Activated CD8-positive, alpha-beta memory T cell treated with anti-CD3 and anti-CD28 coated beads, Interleukin-2, amount 10 ng/mL, durations not matched to agents 7 days and 5 days (primary cell): Measurements from ENCODE around the gene BEGAIN. TPM values are rescaled to one million over a fixed set of nuclear protein-coding genes. Genes with fewer than 3 reads are reported as not detected.
A peak's percentile ranks its signal among the peaks of the same experiment; 100 is the strongest.

Experiments
- ATAC-seq: fragments of 150-1000 bp; cut with Tn5 transposase; one replicate; pipeline ENCODE4 v1.10.0; 2021; ENCODE audit warnings: moderate library complexity
- CTCF ChIA-PET: fragments of 350-600 bp; sonication (Branson Sonifier 250); formaldehyde crosslinking; loops from one replicate; lab custom pipeline; 2021; ENCODE audit warnings: antibody characterized with exemption; lab: Charles Lee
- DNase-seq: peaks from one replicate; pipeline ENCODE4 v3.0.0-alpha.2; 2020
- H3K27ac Mint-ChIP-seq: one replicate; pipeline ENCODE4 v1.8.0; 2021; ENCODE audit warnings: mild to moderate bottlenecking, mixed read lengths
- H3K27me3 Mint-ChIP-seq: one replicate; pipeline ENCODE4 v1.8.0; 2021; ENCODE audit warnings: mixed read lengths
- H3K36me3 Mint-ChIP-seq: one replicate; pipeline ENCODE4 v1.8.0; 2021; ENCODE audit warnings: mild to moderate bottlenecking, mixed read lengths
- H3K4me1 Mint-ChIP-seq: one replicate; pipeline ENCODE4 v1.8.0; 2021; ENCODE audit warnings: mixed read lengths
- H3K4me3 Mint-ChIP-seq: one replicate; pipeline ENCODE4 v1.8.0; 2021; ENCODE audit warnings: mild to moderate bottlenecking, moderate library complexity, mixed read lengths
- H3K9me3 Mint-ChIP-seq: one replicate; pipeline ENCODE4 v1.8.0; 2022; ENCODE audit warnings: low read depth, mixed read lengths
- total RNA-seq, 2 experiments: library from RNA; stranded (reverse); gene quantifications; one replicate each; pipeline ENCODE4 v1.2.3, GENCODE V29; 2021

Gene BEGAIN
- total RNA-seq, 2 experiments from 2014 or later = 1.4 to 1.8 TPM

DNA sequence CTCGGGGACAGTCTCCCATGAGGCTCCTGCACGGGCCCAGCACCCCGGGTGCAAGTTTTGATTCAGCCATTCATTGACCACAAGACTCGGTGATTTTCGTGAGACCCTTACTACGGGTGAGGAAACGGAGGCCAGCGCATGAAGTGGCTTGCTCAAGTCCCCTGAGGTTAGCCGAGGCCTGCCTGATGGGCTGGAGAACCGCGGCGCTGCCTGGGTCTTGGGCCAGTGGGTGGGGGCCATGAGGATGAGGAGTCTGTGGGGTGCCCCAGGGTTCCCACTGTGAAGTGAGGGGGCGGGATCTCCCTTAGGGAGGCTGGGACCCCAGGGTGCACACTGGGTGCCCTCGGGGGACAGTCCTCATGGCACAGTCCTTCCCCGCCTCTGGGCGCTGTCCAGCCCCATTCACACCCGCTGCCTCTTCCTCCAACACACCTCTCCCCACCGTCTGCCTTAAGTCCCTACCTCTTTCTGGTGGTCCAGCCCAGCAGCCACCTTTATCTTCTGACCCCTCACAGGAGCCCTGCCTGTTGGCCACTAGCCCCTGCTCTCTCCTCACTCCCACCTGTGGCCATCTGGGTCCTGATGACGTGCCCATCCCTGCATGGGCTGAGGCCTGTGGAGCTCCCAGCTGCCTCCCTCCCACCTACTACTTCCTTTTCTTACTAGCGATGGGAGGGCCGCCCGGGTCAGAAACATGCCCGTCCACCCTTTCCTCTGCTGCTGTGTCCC is 16.3 kb downstream of the BEGAIN start:
- Mint-ChIP-seq H3K27ac (no peak overlapping the region), H3K27me3 (peaks cover 40% of the 10 kb centered on the region), H3K4me1 (peaks cover 8% of the 10 kb centered on the region), H3K36me3 (no peaks in the 10 kb centered on the region), H3K9me3 (no peaks in the 10 kb centered on the region), H3K4me3 (no peak overlapping the region)
- no peak for ATAC-seq
- no peak for DNase-seq
- CTCF ChIA-PET = interaction anchor here (1.5 kb wide), 1 partner anchor 10 kb away, joined by 4 read pairs; no protein-coding TSS in a partner anchor

DNA sequence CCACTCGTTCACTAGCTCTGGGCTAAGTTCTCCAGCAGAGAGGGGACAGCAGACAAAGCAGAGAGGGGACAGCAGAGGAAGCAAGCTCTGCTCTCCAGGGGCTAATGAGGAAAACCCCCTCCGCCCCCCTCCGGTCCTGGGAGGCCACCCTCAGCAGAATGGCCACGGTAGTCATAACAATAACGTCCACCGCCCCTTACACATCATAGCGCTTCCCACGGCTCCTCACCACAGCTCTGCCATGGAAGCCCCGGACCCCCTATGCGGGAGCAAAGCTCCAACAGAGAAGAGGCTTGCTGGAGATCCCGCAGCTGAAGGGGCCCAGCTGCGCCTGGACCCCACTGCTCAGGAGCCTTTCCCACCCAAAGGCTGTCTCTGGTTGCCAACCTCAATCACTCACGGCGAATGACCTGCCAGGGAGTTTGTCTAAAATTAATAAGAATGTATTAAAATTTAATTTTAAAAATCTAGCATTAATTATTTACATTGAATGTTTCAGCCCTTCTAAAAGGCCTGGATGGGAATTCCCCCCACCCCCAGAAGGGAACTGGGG is 17.4 kb downstream of the BEGAIN start:
- DNase-seq (no peak), ATAC-seq (no peak)
- CTCF ChIA-PET = interaction anchor here (1.1 to 1.7 kb wide), 4 partner anchors 9 to 83 kb away, joined by 3 to 5 read pairs (median 4); no protein-coding TSS in a partner anchor
- peaks cover 8% of the 10 kb centered on the region for H3K4me1 Mint-ChIP-seq
- H3K36me3 Mint-ChIP-seq = no peaks in the 10 kb centered on the region
- H3K27me3 Mint-ChIP-seq = peaks cover 49% of the 10 kb centered on the region
- H3K4me3 Mint-ChIP-seq = no peak overlapping the region
- H3K27ac Mint-ChIP-seq = no peak overlapping the region
- no peaks in the 10 kb centered on the region for H3K9me3 Mint-ChIP-seq

DNA sequence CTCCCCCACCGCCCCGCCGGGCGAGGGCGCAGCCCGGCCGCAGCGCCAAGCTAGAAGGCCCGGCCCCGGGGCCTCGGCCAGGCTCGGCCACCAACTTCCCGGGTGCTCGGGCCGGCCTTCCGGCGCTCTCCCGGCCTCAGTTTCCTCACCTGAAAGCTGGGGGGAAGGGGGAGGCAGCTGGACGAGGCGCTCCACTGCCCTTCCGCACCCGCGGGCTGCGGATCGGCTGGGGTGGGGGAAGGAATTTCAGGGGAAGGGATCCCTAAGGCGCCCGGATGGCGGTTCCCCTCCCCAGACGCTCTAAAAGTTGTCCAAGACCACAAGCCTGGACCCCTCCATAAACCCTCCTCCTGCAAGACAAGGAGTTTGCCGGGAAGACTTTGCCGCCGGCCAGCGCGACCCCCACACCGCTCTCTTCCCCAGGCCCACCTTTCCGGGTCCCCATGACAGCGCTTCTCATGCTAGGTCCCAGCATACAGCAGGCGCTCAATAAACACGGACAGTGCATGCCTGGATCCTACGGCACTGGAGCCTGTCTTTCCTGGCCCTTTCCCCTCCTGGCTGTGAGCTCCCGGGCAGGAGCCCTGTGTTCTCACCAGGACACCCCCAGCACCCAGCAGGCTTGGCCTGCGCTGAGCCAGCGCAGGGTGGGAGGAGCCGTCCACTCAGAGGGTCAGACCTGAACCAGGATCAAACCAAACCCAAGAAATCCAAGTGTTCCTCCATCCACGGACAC is 18.1 kb downstream of the BEGAIN start:
- DNase-seq (no peak), ATAC-seq (no peak)
- Mint-ChIP-seq H3K27ac (no peak overlapping the region), H3K27me3 (peaks cover 49% of the 10 kb centered on the region), H3K9me3 (no peaks in the 10 kb centered on the region), H3K4me1 (peaks cover 8% of the 10 kb centered on the region), H3K36me3 (no peaks in the 10 kb centered on the region), H3K4me3 (no peak overlapping the region)
- CTCF ChIA-PET = interaction anchor here (1.1 to 1.7 kb wide), 4 partner anchors 8 to 84 kb away, joined by 3 to 5 read pairs (median 4); no protein-coding TSS in a partner anchor

DNA sequence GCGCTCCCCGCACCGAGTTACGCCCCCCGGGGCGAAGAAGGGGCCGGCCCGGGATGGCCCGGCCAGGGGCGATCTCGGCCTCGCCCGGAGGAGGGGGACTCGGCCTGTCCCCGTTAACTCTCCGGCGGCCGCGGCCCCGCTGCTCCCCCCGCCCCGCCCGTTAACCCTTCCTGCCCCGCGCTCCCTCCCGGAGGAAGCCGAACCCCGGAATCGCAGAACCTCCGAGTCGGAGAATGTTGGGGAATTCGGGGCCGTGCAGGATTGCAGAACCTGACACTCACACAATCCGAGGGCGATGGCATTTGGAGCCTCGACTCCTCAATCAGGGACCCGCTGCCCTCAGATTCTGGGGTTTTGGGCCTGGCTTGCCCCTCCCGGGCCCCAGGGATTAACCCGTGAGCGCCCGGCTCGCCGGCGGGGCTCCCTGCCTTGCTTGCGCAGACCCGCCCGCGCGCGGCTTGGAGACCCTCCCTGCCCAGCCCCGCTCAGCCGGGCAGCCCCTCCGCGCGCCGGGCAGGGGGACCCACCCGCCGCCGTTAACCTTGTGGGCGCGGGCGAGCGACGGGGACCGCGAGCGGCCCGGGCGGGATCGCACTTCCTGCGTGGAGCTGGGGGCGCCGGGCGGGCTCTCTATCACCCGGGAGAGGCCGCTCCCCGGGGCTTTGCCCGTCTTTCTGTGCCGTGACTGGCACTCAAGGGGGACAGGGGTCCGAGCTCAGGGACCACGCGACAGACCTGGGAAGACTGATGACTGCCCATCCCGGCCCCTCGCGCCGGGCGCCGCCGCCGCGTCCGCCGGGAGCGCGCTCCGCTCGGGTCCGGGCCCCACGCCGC is 18.8 kb downstream of the BEGAIN start:
- CTCF ChIA-PET = interaction anchor here (1.1 to 1.7 kb wide), 2 partner anchors 77 to 78 kb away, joined by 3 to 4 read pairs; no protein-coding TSS in a partner anchor
- Mint-ChIP-seq H3K4me1 (peaks cover 8% of the 10 kb centered on the region), H3K4me3 (no peak overlapping the region), H3K9me3 (no peaks in the 10 kb centered on the region), H3K36me3 (no peaks in the 10 kb centered on the region), H3K27ac (no peak overlapping the region), H3K27me3 (peaks cover 49% of the 10 kb centered on the region)
- ATAC-seq = no peak
- DNase-seq = no peak

DNA sequence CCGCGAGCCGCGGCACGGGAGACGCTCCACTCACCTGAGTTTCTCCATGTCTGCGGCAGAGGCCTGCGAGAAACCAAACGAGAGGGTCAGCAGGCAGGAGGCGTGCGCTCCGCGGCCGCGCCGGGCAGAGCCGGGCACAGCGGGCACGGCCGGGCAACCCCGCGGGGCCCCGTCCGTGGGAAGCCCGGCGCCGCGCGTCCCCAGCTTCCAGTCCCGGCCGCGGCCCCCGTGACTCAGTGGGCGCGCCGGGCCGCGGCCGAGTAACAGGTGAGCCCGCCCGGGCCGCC is 19.4 kb downstream of the BEGAIN start:
- Mint-ChIP-seq H3K27ac (no peak overlapping the region), H3K36me3 (no peaks in the 10 kb centered on the region), H3K27me3 (peaks cover 47% of the 10 kb centered on the region), H3K4me3 (no peak overlapping the region), H3K9me3 (no peaks in the 10 kb centered on the region), H3K4me1 (peaks cover 7% of the 10 kb centered on the region)
- CTCF ChIA-PET = interaction anchor here (0.9 kb wide), 1 partner anchor 86 kb away, joined by 3 read pairs; no protein-coding TSS in a partner anchor
- no peak for ATAC-seq
- DNase-seq = no peak

DNA sequence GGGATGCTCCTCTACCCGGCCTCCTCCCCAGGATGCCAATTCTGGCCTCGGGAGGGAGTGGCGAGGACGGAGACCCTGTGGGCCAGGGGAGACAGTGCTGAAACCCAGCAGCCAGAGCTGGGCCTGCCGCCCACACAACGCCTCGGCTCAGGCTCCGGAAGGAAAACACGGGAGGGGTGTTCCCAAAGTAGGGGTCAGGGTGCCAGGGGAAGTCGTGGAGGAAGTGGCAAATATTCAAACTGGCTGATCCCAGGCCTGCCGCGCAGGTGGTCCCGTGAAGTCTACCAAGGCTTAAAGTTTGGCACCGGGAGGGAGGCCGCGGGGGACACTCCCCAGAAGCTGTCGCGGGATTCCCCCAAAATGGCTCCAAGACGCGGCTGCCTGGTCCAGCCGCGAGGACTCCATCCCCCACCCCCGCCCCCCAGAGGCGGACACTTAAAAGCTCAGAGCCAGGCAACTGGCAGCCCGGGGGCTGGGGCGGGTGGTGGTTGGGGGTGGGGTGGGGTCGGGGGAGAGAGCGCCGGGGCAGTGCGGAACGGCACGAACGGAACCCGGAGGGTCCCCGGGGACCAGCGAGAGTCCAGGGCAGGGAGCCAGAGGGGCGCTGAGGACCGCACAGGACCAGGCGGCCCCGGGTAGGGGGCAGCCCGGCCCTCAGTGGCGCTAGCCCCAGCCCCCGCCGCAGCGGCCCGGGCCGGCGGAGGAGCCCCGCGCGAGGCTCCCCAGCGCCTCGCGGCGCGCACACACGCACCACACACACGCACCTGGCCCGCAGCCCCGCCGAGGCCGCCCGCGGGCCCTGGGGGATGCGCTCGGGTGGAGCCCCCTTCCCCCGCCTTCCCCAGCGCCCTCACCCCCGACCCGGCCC is 20.0 kb downstream of the BEGAIN start:
- no peak for DNase-seq
- Mint-ChIP-seq H3K4me1 (peaks cover 5% of the 10 kb centered on the region), H3K4me3 (peak overlapping the region; percentile 53), H3K27me3 (peaks cover 43% of the 10 kb centered on the region), H3K27ac (no peak overlapping the region), H3K36me3 (no peaks in the 10 kb centered on the region), H3K9me3 (no peaks in the 10 kb centered on the region)
- CTCF ChIA-PET = interaction anchor here (0.9 kb wide), 1 partner anchor 87 kb away, joined by 3 read pairs; no protein-coding TSS in a partner anchor
- peak; percentile 24 for ATAC-seq

DNA sequence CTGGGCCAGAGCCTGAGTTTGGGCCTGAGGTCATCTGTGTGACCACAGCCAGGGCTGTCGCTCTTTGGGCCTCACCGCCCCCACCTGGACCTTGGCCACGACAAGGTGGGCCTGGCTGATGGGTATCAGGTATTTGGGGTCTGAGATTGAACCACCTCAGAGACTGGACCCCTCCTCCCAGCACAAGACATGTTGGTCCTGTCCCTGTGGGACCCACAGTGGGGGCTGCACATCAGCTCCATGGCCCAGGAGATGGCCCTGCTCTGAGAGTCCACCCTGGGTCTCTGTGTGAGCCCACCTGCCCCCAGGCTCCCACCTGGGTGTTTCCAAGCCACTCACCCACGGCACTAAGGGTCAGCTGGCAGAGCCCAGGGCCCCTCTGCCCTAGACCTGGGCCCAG is 20.6 kb downstream of the BEGAIN start:
- no peaks in the 10 kb centered on the region for H3K36me3 Mint-ChIP-seq
- CTCF ChIA-PET = no interaction called here
- DNase-seq (no peak), ATAC-seq (no peak)
- no peaks in the 10 kb centered on the region for H3K9me3 Mint-ChIP-seq
- peaks cover 5% of the 10 kb centered on the region for H3K4me1 Mint-ChIP-seq
- H3K27ac Mint-ChIP-seq = no peak overlapping the region
- H3K4me3 Mint-ChIP-seq = no peak overlapping the region
- peaks cover 43% of the 10 kb centered on the region for H3K27me3 Mint-ChIP-seq

DNA sequence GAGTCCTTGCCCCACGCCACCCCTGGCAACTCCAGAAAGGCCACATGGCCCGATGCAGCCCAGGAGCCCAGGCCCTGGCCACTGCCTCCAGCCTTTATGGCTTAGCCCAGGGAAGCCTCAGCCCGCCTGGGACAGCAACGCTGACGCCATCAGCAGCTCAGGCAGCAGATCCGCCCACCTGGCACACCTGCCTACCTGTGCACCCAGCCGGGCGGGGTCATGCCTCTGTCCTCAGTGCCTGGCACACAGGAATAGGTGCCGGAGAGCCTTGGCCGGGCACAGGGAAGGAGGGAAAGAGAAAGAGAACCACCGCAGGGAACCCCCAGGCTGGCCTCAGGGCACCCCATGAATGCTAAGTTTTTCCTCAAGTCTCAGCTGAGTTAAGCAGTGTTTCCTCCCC is 21.1 kb downstream of the BEGAIN start:
- H3K9me3 Mint-ChIP-seq = no peaks in the 10 kb centered on the region
- DNase-seq (no peak), ATAC-seq (no peak)
- H3K36me3 Mint-ChIP-seq = no peaks in the 10 kb centered on the region
- H3K4me3 Mint-ChIP-seq = no peak overlapping the region
- no peak overlapping the region for H3K27ac Mint-ChIP-seq
- peaks cover 40% of the 10 kb centered on the region for H3K27me3 Mint-ChIP-seq
- CTCF ChIA-PET = no interaction called here
- H3K4me1 Mint-ChIP-seq = peaks cover 5% of the 10 kb centered on the region

DNA sequence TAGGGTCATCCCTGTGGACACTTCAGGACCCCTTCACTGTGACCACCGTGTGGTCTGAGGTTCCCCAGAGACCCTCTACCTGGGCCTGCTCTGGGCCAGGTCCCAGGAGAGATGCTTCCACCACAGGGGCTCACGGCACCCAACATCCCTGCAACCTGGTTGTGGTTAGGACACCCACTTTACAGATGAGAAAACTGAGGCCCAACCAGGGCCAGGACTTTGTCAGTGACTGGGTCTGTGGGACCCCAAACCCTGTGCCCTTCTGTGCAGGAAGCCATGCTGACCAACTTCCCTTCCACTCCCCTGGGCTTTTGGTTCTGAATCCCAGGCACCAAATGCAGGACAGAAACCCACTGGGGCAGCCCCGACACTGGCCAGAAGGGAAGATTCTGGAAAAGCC is 21.6 kb downstream of the BEGAIN start:
- no peak overlapping the region for H3K4me3 Mint-ChIP-seq
- no peaks in the 10 kb centered on the region for H3K9me3 Mint-ChIP-seq
- DNase-seq = no peak
- peaks cover 36% of the 10 kb centered on the region for H3K27me3 Mint-ChIP-seq
- ATAC-seq = no peak
- CTCF ChIA-PET = no interaction called here
- H3K4me1 Mint-ChIP-seq = peaks cover 5% of the 10 kb centered on the region
- no peak overlapping the region for H3K27ac Mint-ChIP-seq
- no peaks in the 10 kb centered on the region for H3K36me3 Mint-ChIP-seq

DNA sequence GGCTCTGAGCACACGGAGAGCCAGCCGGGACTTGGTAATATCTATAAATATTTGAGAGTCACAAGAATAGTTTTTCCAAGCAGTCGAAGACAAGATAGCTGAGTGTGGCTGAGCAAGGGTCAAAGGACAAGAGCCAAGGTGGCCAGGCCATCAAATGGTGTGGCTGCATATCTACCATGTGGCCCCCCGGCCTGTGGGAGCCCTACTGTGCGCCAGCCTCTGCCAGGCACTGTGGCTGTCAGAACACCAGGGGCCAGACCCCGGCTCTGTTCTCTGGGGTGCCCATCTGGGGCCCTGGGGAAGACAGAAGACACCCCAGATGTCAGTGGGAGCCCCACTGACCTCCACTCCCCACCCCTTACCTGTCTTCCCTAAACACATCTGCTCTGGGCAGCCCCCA is 22.7 kb downstream of the BEGAIN start:
- Mint-ChIP-seq H3K36me3 (no peaks in the 10 kb centered on the region), H3K27me3 (peaks cover 27% of the 10 kb centered on the region), H3K4me1 (peaks cover 5% of the 10 kb centered on the region), H3K4me3 (no peak overlapping the region), H3K9me3 (no peaks in the 10 kb centered on the region), H3K27ac (no peak overlapping the region)
- no peak for ATAC-seq
- no peak for DNase-seq
- CTCF ChIA-PET = interaction anchor here (0.7 kb wide), 1 partner anchor 88 kb away, joined by 3 read pairs; no protein-coding TSS in a partner anchor

DNA sequence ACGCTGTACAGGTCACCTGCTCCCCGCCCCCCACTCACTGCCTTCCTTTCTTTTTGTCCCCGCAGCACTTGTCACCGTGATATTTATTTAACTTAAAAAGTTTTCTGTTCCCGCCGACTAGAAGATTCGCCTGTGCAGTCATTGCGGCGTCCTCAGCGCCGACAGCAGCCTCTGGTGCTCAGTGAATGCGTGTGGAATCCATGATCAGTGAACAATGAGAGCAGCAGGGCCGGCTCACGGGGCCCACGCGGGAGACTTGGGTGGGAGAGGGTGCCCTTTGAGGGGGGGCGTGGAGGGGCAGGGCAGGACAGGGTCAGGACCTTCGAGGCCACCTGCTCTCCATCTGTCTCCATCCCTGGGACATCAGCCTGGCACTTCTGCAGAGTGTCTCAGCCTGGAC is 24.5 kb downstream of the BEGAIN start:
- Mint-ChIP-seq H3K27ac (no peak overlapping the region), H3K27me3 (peaks cover 23% of the 10 kb centered on the region), H3K4me1 (peaks cover 7% of the 10 kb centered on the region), H3K4me3 (no peak overlapping the region), H3K36me3 (no peaks in the 10 kb centered on the region), H3K9me3 (no peaks in the 10 kb centered on the region)
- CTCF ChIA-PET = no interaction called here
- no peak for ATAC-seq
- DNase-seq = no peak

DNA sequence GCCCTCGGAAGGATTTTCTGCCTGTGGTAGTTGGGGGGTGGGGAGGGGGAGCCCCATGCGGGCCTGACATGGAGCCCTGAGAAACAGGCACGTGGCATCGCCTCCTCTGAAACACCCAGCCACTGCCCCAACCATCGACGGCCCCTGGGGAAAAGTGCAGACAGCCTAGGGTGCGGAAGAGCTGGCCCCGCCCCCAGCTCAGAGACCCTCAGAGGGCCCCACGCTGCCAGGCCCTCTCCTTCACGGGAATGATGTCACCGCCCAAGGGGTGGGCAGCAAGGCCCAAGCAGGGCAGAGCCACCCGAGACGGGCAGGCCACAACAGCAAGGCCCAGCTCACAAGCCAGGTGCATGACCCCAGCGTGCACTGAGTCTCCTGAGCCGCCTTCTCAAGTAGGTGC is 26.2 kb downstream of the BEGAIN start:
- ATAC-seq = no peak

More for the DNA sequence above, 26.2 kb downstream of the BEGAIN start:
- Mint-ChIP-seq H3K4me3 (no peak overlapping the region), H3K27ac (no peak overlapping the region), H3K4me1 (peaks cover 6% of the 10 kb centered on the region), H3K36me3 (no peaks in the 10 kb centered on the region), H3K9me3 (no peaks in the 10 kb centered on the region), H3K27me3 (peaks cover 10% of the 10 kb centered on the region)
- DNase-seq = no peak
- CTCF ChIA-PET = interaction anchor here (1.2 kb wide), 1 partner anchor 9 kb away, joined by 4 read pairs; no protein-coding TSS in a partner anchor
